Prostate gland (tissue), 2 donors: ENCODE data around the gene OR1F1. TPM values are rescaled to one million over a fixed set of nuclear protein-coding genes. Genes with fewer than 3 reads are reported as not detected.
"Not testable (repeated sequence)": the region's sequence is repeated elsewhere in the genome, so short reads cannot be mapped to it uniquely, and the experiment has no call there.

Experiments used
- DNase-seq: peaks from one replicate; pipeline ENCODE4 v3.0.0-alpha.2; 2019; ENCODE audit warnings: low spot score
- H3K27ac ChIP-seq, 2 donors: fragments of 200-600 bp; sonication (generic); 2 replicates each; pipeline ENCODE4 v1.5.1; 2017 to 2019
- H3K27me3 ChIP-seq: fragments of 200-600 bp; sonication (generic); replicated peaks from 2 replicates; pipeline ENCODE4 v1.5.1; 2019; ENCODE audit not compliant: insufficient read depth
- H3K36me3 ChIP-seq, 2 donors: fragments of 200-600 bp; sonication (generic); 1 replicate in 1 of 2; 2 replicates in 1 of 2; pipeline versions ENCODE4 v1.5.1 to v1.8.1; 2017 to 2019
- H3K4me1 ChIP-seq: fragments of 200-600 bp; sonication (generic); replicated peaks from 2 replicates; pipeline ENCODE4 v1.5.1; 2019
- H3K4me3 ChIP-seq, 2 donors: fragments of 200-600 bp; sonication (generic); 2 replicates each; pipeline ENCODE4 v1.5.1; 2017 to 2019
- H3K9me3 ChIP-seq: fragments of 200-600 bp; sonication (generic); 2 replicates; pipeline ENCODE4 v1.5.1; 2017
- CTCF ChIP-seq, 4 experiments: fragments of 200-600 bp in 2 of 4; fragments of 450-650 bp in 2 of 4; sonication (generic) in 2 of 4; IDR thresholded peaks; 1 replicate in 3 of 4; 2 replicates in 1 of 4; pipeline ENCODE4 v1.5.1; 2016 to 2019; ENCODE audit warnings: antibody characterized with exemption in 4 of 4, mild to moderate bottlenecking in 2 of 4, moderate library complexity in 2 of 4
- POLR2A ChIP-seq: fragments of 450-650 bp; IDR thresholded peaks from one replicate; pipeline ENCODE4 v1.6.1; 2016; ENCODE audit warnings: antibody characterized with exemption, mild to moderate bottlenecking
- POLR2AphosphoS5 ChIP-seq: sonication (generic); formaldehyde crosslinking; IDR thresholded peaks from one replicate; pipeline ENCODE4 v1.6.1; 2017; ENCODE audit warnings: antibody characterized with exemption
- WGBS: methylation state at CpG from one replicate; pipeline ENCODE4 v1.1.5; 2018; 5-methylcytosine and 5-hydroxymethylcytosine counted together
- intact Hi-C: fragments of 100-400 bp; cut with DNase I; formaldehyde crosslinking; loops from one replicate; pipeline ENCODE4 v1.14.2; 2022
- total RNA-seq, 2 donors: library from RNA; depleted of rRNA; stranded (reverse); fragments of >200 nt; gene quantifications; one replicate each; pipeline ENCODE4 v1.1.0, GENCODE V29; 2016

OR1F1 gene
- total RNA-seq: not detected

DNA sequence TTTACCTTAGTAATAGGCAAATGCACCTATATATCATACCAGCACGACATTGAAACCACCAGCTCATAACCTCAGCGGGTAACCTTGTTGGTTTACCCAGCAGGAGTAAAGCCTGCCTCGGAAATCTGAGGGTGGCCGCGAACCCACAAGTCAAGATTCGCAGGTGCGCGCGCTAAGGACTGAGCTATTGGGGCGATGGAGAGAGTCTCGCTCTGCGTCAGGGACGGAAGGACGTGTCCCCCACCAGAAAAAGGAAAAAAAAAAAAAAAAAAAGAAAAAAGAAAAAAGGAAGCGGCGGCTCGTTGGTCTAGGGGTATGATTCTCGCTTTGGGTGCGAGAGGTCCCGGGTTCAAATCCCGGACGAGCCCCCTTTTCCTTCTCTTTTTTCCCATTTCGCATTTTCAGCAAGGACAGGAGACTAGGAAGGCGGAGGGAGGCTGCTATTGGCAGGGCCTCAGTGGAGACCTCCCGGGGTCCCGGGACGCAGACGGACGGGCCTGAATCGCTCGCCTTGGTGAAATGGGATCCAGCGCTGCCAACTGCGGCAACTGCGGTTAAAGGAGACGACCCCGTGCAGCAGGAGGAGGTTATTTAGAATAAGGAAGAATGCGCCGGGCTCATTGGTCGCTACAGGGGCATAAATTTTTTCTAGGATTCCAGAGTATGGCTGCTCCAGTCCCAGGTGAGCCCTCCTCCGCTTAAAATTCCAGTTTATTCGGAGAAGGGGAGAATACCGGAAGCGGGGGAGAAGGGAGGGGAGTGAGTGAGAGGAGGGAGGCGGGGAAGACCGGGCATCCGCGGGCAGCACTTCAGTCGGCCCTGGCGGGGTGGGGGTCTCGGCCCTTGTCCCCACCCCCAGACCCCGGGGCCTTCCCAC, at the start of gene OR1F1:
Gene OR1F1, plus strand, starts transcription at position 407 of the 877 bp plus-strand sequence.
- H3K27me3 ChIP-seq: peaks cover 52% of the 10 kb centered on the region
- intact Hi-C loops: no loop called here
- TF ChIP-seq POLR2AphosphoS5 (no peak), CTCF (IDR thresholded peaks at IDR 0.05) (no peak), POLR2A (no peak)
- no peaks in the 10 kb centered on the region for H3K36me3 ChIP-seq
- peaks cover under 1% of the 10 kb centered on the region for H3K4me1 ChIP-seq
- DNase-seq: no peak
- no peak within 1 kb of the TSS for H3K27ac ChIP-seq
- 3% methylated on average over 51 of the region's 51 CpGs for WGBS
- H3K4me3 ChIP-seq: no peak within 1 kb of the TSS
- H3K9me3 ChIP-seq: no peaks in the 10 kb centered on the region

DNA sequence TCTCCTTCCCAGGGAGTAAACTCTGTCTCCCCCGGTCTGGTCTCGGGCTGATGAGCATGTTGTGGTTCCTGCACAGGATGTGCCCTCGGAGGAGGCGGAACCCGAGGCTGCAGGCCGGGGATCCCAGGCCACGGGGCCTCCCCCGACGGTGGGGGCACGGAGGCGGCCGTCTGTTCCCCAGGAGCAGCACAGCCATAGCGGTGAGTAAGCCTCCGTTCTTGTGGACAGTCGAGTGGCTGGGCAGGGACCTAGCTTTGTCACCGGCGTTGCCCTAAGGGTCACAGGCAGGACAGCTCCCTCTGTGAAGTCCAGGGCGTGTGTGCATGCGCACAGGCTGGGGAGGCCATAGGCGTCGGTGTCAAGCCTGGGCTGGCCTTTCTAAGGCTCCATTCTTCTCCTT, 49.7 kb upstream of the OR1F1 start:
- Histone ChIP-seq H3K27ac (no peak overlapping the region), H3K4me3 (no peak overlapping the region), H3K36me3 (no peaks in the 10 kb centered on the region), H3K9me3 (no peaks in the 10 kb centered on the region), H3K27me3 (no peaks in the 10 kb centered on the region), H3K4me1 (no peaks in the 10 kb centered on the region)
- no peak for TF ChIP-seq POLR2A
- TF ChIP-seq CTCF (IDR thresholded peaks at IDR 0.05): no peak
- no peak for TF ChIP-seq POLR2AphosphoS5
- intact Hi-C loops: no loop called here
- no peak for DNase-seq
- 86% methylated on average over 21 of the region's 21 CpGs for WGBS

GRCh38 chr16:3138823-3139426, 49.1 kb upstream of the OR1F1 start:
- Histone ChIP-seq H3K27ac (no peak overlapping the region), H3K4me1 (no peaks in the 10 kb centered on the region), H3K36me3 (no peaks in the 10 kb centered on the region), H3K4me3 (no peak overlapping the region), H3K9me3 (no peaks in the 10 kb centered on the region), H3K27me3 (no peaks in the 10 kb centered on the region)
- WGBS: 88% methylated on average over 14 of the region's 14 CpGs
- intact Hi-C loops: no loop called here
- TF ChIP-seq POLR2A (no peak), POLR2AphosphoS5 (no peak)
- no peak for DNase-seq

- intact Hi-C loops, H3K4me3 ChIP-seq, DNase-seq: not testable (repeated sequence)
Measured at GRCh38 chr16:3139561-3139960, 48.4 kb upstream of the OR1F1 start.

GRCh38 chr16:3140603-3141427, 47.2 kb upstream of the OR1F1 start:
- Histone ChIP-seq H3K36me3 (no peaks in the 10 kb centered on the region), H3K9me3 (no peaks in the 10 kb centered on the region), H3K27me3 (no peaks in the 10 kb centered on the region), H3K4me1 (no peaks in the 10 kb centered on the region), H3K4me3 (no peak overlapping the region), H3K27ac (no peak overlapping the region)
- TF ChIP-seq POLR2AphosphoS5 (no peak), CTCF (IDR thresholded peaks at IDR 0.05) (no peak), POLR2A (no peak)
- WGBS: 94% methylated on average over 69 of the region's 69 CpGs
- no peak for DNase-seq
- intact Hi-C loops: no loop called here

More at GRCh38 chr16:3139561-3139960, 48.4 kb upstream of the OR1F1 start:
- H3K4me1 ChIP-seq, H3K27me3 ChIP-seq, H3K9me3 ChIP-seq, H3K36me3 ChIP-seq, H3K27ac ChIP-seq: not testable (repeated sequence)
- 65% methylated on average over 9 of the region's 9 CpGs for WGBS
